Measurements from ENCODE around the gene ANKFN1.

The ANKFN1 gene

DNA sequence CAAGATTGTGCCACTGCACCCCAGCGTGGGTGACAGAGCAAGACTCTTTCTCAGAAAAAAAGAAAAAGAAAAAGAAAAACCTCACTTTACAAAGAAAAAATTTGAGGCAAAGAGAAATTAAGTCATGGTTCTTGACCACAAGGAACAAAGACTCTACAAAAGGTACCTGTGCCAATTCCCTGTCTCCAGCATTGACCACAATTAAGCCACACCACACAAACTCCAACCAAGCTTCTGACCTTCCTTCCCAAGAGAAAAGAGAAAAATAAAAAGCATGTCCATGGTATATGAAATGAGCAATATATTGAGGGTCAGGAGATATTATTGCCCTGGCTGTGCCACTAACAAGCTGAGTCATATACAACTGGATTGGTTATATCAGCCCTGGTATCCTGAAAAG, 293.9 kb downstream of the ANKFN1 start:
- no peak for DNase-seq (ENCODE audit: low spot score)

DNA sequence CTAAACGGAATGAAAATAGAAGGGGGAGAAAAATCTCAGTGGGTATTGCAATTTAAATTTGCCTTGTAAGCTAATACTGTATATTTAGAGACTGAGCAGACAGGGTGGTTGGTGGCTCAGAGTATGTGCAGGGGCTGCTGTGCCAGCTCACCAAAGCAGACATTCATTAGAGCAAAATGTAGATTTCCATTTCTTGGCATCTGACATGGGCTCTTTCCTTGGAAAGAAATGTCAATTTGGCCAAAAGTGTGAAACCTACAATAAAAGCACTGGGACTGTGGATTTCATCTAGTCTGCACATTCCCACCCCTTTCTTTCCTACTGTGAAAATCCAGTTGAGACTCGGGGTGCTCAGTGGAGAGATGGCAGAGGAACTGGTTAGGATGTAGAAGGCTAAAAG, 295.1 kb downstream of the ANKFN1 start:
- DNase-seq (ENCODE audit: low spot score) = no peak

DNA sequence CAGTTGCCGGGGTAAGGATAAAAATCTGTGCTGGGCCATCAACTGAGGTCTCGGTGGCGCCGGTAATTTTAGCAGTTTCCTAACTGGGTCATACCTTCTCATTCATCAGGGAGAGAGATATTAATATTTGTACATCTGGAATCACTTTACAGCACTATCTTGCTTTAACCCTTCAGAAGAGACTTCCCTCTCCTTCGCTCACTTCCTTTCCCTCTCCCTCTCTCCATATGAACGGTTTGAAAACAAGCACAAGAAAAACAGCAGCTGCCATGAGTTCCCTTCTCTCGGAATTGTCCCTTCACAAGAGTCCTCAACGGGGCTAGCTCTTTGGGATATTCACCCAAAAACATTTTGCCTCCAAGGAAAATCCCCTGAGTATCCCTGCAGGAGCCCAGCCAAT, 295.9 kb downstream of the ANKFN1 start:
- no peak for DNase-seq (ENCODE audit: low spot score)

DNA sequence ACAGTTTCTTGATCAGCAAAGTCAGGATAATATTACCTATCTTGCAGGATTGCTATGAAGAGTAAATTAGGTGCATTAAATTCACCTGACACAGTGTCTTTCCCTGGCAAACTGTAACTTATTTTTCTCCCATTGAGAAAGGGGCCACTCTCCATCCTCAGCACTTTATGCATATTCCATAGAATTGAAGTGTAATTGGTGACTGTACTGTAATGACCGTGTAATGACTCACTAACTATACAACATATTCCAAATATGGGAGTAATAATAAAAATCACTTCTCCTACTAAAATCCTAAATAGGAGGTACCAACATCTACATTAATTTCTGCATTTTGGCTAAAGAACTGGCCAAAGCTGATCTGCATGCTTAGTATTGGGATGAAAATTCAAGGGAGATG, 298.4 kb downstream of the ANKFN1 start:
- DNase-seq (ENCODE audit: low spot score) = no peak

DNA sequence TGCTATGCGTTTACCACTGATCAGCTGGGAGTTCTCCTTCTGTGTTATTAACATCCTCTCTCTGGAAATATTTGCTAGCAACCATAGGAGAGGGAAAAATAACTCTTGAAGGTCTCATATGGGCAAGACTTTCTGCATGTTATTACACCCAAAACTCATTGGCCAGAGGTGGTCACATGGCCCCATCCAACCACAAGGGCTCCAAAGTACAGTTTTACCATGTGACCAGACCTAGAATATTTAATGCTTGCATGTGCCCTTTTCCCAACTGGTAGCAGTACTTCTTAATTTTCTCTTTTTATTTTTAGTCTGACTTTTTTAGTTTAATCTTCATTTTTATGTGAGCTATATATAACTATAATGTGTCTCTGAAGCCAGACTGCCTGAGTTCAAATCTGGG, 299.2 kb downstream of the ANKFN1 start:
- DNase-seq (ENCODE audit: low spot score) = no peak

DNA sequence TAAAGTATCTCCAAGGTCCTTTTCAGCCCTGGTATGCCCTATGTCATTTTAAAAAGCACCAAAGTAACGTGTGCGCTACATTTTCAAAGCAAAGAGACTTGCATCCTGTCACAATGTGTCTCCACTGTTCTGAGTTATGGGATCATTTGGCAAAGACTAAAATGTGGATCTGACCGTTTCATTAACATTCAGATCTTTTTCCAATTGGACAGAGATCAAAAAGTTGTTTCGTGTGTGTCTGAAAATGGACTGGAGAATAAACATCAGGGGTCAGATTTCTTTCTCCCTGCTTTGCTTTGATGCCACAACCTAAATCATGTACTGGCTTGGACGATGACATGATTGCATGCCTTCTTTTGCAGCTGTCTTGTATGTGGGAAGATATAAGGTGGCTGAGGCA, 304.2 kb downstream of the ANKFN1 start:
- no peak for DNase-seq (ENCODE audit: low spot score)

DNA sequence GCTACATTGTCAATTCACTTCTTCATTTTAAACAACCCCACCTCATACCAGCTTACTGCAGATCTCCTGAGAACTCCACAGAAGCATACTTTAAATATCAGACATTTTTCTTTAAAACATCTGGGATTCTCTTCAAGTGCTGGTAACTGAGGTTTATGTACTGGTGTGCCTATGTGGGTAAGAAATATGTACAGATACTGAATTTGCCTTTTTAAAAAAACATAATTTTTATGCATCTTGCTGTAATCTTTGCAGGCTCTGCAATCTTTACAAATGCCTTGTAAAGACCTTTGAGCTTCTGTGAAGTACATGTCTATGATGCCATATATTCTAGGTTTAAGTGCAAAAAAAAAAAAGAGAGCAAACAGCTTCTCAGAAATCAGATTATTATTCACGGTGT, 312.6 kb downstream of the ANKFN1 start:
- DNase-seq (ENCODE audit: low spot score) = no peak

DNA sequence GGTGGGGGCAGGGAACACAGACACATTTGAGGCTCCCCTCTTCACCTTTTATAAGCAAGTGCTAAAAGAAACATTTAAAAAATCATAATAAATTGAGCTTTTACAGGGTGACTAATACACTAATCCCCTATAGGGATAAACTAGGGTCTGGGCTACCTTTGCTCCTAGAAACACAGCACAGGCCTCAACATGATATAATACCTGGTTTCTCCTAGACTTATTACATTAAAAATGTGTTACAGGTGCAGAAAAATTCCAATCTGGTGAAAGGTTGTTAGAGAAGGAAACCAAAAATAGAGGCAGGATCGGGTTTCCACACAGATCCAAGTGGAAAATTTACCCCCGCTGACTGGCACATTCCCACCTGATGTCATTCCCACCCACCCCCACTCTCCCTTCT, 315.6 kb downstream of the ANKFN1 start:
- no peak for DNase-seq (ENCODE audit: low spot score)

DNA sequence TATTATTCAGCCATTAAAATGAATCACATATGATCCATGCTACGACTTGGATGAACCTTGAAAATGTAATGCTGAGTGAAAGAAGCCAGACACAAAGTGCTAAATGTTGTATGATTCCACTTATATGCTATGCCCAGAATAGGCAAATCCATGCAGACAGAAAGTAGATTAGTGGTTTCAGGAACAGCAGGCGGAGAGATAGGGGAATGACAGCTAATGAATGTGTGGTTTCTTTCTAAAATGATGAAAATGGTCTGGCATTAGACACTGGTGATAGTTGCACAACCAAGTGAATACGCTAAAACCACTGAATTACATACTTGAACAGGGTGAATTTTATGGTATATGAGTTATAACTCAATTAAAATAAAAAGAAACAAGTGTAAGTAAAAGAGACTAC, 318.4 kb downstream of the ANKFN1 start:
- no peak for DNase-seq (ENCODE audit: low spot score)

DNA sequence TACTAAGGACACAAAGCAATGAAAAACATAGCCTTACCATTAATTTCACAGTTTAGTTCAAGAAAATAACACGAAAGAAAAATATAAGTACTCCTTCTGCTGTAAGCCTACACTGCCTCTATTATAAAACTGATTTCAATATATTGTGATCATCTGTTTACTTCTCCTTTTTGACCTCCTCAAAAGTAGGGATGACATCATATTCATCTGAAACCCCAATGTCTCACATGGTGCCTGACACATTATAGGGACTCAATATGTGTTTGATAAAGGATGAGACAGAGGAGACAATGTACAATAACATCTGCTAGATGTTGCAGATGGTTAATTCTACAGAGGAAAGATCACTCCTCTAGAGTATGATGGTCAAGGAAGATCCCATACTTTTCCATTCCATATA, 321.8 kb downstream of the ANKFN1 start:
- DNase-seq (ENCODE audit: low spot score) = no peak

DNA sequence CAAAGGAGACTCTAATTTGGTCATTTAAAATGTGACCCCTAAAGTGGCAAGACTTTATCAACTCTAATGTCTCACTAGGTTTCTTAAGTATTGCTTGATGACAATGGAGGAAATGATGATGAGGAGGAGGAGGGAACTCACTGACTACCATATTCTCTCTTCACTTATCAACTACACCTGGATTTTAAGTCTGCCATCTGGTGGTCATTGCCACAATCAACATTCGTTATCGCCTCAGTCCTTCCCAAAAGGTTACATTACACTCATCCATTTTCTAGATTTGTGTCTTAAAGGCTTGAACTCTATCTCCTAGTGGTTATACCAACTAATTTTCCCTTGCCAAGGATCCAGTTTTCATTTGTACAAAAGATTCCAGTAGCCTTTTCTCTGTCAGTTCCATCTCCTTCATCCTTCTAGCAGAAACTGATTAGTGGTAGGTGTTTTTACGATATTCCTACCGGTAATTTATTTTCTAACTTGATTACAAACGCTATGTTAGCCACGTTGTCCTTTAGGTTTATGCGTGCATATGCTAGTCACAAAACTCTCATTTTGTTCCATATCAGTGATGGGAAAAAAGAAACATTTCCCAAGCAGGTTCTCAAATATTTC, 325.7 kb downstream of the ANKFN1 start:
- no peak for DNase-seq (ENCODE audit: low spot score)

DNA sequence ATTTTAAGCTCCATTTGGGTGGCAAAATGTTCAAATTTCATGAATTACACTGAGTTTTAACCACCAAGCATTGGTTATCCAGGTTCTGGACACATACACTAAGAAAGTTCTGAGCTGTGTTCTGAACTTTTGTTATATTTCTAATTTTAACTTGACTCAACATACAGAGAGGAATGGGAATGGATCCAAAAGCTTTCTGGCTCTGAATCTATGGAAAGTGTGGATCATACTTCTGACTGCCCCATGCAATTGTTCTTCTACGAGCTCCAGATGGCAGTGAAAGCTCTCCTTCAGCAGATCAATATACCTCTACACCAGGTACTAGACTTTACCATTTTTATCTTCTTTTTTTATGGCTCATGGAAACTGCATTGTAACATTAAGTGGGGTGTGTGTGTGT, 327.2 kb downstream of the ANKFN1 start:
- no peak for DNase-seq (ENCODE audit: low spot score)

DNA sequence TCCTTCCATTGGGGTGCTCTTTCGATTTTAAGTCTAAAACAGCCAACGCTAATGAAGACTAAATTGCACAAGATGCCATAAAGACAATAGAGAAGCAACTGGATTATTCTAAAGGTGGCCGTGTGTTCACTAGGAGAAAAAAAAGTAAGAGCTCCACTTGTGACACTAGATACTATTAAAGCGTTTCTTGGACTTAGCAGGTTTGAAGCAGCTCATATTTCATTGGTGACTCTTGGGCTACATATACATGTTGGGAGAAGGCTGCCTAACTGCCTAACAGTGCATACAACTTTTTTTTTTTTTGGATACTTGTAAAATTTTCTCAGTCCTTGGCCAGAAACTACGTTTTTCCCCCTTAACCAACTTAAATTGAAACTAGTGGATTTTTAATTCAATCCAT, 328.4 kb downstream of the ANKFN1 start:
- DNase-seq (ENCODE audit: low spot score) = no peak

DNA sequence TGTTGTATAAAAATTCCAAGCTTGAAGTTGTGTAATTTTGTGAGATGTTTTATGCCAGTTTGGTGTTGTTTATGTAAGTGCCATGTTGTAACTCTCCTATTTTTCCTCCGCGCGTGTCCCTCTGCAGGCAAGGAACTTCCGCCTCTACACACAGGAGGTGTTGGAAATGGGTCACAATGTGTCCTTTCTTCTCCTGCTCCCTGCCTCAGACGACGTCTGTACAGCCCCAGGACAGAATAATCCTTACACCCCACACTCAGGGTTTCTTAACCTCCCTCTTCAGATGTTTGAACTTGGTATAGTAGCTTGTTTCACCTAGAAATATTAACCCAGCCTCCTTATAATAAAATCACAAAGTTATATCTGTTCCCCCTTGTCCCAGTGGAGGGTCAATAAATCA, 329.0 kb downstream of the ANKFN1 start:
- no peak for DNase-seq (ENCODE audit: low spot score)

DNA sequence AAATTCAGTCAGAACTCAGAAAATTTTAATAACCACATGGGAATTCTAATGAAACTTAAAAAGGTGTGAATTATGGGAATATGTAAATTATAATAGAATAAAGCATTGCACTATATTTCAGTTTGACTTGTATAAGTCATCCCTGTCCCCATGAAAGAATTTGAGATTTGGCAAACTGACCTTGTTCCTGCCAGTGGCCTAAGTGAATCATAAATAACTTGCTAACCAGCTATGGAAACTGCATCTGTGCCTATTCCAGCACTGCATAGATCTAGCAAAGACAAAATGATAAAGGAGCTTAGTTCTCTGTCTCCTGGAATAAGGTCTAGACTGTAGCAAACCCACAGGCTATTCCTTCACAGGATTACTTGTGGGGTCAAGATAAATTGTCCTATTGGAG, 333.5 kb downstream of the ANKFN1 start:
- no peak for DNase-seq (ENCODE audit: low spot score)

DNA sequence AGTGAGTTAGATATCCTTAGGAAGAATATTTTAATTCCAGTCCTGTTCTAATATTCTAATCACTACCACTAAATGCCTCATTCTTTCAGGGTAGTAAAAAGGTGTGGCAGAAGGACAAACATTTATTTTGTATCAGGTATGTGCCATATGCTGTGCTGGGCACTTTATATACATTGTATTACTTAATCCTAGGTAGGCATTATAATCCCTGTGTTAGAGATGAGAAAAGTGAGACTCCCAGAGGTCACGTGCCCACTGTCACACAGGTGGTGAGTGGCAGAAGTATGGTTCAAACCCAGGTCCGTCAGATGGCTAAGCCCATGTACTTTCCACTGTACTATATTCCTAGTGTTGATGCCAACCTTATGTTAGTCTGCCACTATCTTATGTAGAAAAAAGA, 335.5 kb downstream of the ANKFN1 start:
- DNase-seq (ENCODE audit: low spot score) = no peak

DNA sequence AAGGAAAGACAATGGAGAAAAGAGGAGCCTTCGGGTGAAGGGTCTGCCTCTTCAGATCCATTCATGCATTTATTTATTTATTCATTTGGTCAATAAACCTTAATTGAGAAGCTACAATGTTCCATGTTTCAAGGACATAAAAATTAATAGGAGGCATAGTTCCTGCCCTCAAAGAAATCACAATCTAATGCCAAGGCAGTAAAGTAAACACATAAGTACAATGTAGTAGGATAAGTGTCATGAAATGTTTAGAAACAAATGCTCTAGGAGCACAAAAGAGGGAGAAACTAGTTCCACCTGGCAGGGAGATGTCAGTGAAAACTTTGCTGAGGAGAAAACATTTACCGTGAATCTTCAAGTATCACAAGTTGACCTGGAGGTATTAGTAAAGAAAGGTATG, 336.7 kb downstream of the ANKFN1 start:
- DNase-seq (ENCODE audit: low spot score) = no peak

DNA sequence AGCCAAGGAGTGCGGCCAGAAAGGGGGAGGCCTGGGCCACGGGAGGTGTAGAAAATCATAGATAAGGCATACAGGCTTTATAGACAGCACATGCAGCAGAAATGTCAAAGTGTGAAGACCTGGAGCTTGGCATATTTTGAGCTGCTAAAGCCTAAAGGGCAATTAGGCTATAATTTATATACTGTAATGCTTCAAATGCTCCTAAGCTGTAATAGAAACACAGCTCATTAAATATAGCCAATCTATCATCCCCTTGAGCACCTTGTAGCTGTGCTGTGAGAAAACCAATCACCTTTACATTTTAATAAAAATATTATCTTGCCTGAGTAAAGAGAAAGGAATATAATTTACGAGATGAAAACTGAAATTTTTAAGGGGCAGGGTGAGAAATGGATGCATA, 342.3 kb downstream of the ANKFN1 start:
- no peak for DNase-seq (ENCODE audit: low spot score)

DNA sequence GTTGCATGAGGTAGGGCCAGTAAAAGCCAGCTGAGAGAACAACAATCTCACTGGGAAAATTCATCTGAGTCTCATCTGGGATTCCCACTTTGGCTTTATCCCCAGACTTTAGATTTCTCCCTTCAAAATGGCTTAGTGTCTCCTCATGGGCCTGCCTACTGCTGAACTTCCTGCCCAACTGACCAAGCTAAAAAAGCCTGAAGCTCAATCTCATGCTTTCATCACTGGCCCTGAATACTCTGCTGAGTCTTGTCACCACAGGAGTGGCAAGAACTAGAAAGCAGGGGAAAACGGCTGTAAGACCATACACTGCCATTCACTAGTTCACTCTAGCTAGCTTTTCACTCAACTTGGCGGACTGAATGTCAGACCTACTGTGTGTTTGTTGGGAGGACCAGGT, 343.9 kb downstream of the ANKFN1 start:
- no peak for DNase-seq (ENCODE audit: low spot score)

DNA sequence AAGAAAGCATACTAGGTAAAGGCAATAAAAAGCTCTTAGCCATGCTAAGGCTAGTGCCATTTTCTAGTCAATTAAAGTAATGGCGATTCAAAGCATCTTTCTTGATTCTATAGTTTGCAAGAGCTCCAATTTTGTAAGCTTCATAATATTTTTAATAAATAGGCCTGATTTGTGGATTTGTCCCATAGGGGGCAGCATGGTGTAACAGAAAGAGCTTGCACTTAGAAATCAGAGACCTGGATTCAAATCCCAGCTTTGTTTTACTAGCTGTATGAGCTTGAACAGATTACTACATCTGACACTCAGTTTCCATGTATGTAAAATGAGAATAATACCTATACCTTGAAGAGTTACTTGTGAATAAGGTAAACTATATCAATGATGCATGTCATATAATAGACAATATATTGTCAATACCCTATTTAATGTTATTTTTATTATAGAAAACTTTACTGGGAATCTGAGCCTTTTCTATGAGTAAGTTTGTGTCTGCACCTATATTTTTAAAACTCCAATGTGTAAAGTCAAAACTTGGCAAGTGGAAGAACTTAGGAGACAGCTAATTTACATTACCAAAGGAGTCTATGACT, 346.6 kb downstream of the ANKFN1 start:
- no peak for DNase-seq (ENCODE audit: low spot score)

DNA sequence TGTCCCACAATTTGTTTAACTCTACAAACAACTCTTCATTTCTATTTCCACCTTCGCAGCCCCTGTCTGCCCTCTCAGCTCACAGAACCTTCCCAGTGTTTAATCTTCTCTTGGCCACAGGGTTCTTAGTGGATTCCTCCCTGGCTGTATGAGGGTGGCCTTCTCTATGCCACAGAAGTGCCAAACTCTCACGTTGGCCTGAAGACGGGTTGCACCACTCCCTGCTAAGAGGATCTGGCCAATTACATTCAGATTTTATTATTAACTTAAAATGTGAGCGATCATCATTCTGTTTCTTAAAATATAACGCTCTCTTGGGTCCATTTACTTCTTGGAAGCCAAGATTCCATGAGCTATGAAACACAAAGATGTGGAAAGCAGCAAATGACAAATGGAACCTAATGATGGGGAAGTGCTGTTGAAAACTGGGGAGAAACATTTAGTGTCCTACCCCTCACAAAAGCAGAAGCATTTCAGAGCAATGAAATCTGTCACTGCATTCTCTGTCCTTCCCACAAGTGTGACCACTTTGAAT, 348.9 kb downstream of the ANKFN1 start:
- no peak for DNase-seq (ENCODE audit: low spot score)

DNA sequence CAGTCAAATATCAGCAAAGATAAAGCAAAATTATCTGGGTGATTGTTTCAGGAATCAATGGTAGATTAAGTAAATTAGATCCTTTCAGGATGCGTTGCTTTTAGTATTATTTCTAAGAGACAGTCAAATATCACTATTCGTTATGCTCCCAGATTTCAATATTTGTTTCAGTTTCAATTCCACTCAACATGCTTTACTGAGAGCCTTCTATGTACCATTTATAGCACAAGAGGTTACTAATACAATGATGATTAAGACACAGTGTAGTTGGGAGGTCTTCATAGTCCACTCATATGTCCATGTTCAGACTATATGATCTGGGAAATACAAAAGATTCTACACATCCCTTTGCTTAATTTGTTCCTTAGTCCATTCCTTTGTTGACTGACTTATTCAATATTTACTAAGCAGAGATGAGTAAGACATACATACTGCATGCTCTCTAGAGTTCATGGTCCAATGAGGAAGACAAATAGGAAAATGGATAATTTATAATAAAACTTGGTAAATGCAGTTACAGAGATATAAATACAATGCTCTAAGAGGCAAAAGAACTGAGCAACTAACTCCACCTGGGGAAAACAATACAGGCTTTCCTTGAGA, 352.0 kb downstream of the ANKFN1 start:
- no peak for DNase-seq (ENCODE audit: low spot score)

DNA sequence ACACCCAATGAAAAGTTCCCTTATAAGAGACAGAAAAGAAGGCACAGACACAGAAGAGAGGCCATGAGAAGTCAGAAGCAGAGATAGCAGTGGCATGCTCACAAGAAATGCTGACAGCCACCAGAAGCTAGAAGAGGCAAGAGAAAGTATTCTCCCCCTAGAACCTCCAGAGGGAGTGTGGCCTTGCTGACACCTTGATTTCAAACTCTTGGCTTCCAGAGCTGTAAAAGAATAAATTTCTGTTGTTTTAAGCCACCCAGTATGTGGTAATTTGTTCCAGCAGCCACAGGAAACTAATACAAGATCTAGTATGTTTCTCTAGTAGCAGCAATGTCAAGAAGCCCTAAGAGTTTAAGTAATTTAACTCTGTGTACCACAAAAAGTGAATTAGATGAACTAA, 353.1 kb downstream of the ANKFN1 start:
- DNase-seq (ENCODE audit: low spot score) = no peak

Data from CD4-positive, alpha-beta T cell treated with Interleukin-15 for 4 hours (primary cell).